Skeletal muscle cell (primary cell): ENCODE measurements around the gene PAFAH1B2.

ENCODE experiments used
- DNase-seq: peaks from one replicate; pipeline ENCODE4 v3.0.0-alpha.2; 2010; ENCODE audit warnings: low read depth
- H3K4me3 ChIP-seq: 2 replicates; pipeline ENCODE4 v1.5.1; 2011; ENCODE audit warnings: low read depth, mild to moderate bottlenecking, control low read depth, low read length, moderate library complexity

PAFAH1B2 gene

GRCh38 chr11:117214404-117215110 is 70.5 kb downstream of the PAFAH1B2 start:
- DNase-seq: no peak
- H3K4me3 ChIP-seq: no peak overlapping the region

DNA sequence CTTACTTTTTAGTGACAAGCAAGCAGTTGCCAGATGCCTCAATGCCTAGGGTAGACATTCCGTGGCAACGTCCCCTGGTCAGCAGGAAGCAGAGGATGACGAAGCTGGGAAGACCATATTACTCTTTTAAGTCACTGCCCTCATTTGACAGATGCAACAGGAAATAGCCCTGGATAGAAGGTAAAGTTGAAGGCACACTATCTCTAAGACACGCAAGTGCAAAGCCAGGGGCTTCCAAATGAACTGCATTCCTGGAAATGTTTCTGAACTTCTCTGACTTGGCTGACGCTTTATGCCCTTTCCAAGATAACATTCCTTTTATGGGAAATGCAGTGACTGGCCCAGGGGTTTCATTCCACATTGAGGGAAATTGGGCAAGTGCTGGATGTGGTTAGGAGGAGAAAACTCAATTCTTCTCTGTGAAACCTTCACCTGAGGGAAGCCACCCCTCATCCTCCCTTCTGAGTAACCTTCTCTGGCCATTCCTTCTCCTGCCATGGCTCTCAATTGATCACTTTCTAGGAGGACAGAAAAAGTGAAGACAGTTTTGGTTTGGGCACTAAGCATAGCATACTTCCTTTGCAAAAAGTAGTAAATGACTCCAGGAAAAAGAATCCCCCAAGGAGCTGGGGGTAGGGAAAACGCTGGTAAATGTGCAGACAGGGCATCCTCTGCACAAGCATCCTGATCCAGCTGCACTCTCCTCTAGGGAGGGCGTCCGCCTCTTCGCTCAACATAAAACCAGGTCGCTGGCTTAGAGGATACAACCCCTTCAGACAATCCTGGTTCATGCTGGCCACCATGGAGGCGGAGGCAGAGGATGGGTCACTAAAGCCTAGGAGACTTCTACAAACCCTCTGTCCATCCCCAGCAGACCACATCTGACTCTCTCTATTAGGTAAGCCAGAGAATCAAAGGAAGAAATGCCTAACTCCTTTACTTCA is 73.3 kb downstream of the PAFAH1B2 start:
- no peak overlapping the region for H3K4me3 ChIP-seq
- no peak for DNase-seq

DNA sequence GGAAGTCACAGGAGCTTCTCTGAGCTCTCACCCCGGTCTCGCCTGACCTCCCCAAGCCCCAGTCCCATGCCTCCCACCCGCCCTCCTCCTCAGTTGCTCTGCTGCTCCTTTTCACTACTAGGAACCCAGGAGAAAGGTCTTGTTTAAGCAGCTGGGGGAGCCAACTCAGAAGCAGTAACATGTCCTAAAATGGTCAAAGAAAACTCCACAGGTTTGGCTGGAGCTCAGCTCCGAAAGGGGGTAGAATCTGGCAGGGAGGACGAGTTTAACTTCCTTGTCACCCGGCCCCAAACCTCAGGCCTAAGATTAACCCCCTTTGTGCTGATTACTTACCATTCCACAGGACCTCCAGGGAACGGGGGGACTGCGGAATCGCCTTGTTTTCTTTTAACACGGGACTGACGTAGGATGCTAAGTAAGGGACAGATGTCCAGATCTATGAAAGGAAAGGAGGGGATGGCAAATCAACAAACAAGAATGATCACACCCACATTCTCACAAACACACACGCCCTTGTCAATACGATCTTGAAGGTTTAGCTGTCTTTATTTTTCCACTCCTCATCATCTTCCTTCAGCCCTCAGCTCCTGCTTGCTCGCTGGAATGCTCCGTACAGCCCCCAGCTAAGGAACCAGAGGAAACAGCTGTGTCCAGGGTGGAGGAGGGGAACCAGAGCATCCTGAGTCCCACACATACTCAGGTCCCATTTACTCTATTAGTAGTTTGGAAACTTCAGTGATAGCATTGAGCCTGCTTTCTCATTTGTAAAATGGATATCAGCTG is 74.2 kb downstream of the PAFAH1B2 start:
- no peak for DNase-seq
- no peak overlapping the region for H3K4me3 ChIP-seq

DNA sequence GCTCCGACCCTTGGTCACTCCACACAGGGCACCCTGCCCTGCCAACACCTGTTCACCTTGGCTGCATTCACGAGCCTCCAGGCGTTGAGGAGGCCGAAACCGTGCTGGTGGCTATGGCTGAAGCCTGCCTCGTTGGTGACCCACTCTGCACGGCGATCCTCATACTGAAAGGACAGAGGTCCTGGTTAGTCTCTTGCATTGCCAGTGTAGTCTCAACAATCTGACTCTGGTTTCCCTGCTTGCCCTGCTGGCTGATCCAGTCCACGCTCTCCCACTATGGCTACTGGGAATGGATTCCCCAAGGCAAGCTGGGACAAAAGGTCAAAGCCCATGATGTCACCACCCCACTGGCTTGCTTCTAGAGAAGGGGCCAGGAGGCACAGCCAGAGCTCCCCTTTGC is 74.9 kb downstream of the PAFAH1B2 start:
- H3K4me3 ChIP-seq: no peak overlapping the region
- DNase-seq: no peak

GRCh38 chr11:117219455-117219854 is 75.4 kb downstream of the PAFAH1B2 start:
- H3K4me3 ChIP-seq: no peak overlapping the region
- no peak for DNase-seq

GRCh38 chr11:117219995-117220394 is 75.9 kb downstream of the PAFAH1B2 start:
- no peak overlapping the region for H3K4me3 ChIP-seq
- DNase-seq: no peak

- no peak overlapping the region for H3K4me3 ChIP-seq
Observed at GRCh38 chr11:117220568-117220967, 76.5 kb downstream of the PAFAH1B2 start.

GRCh38 chr11:117220999-117221774 is 77.1 kb downstream of the PAFAH1B2 start:
- H3K4me3 ChIP-seq: no peak overlapping the region
- no peak for DNase-seq

More at GRCh38 chr11:117220568-117220967, 76.5 kb downstream of the PAFAH1B2 start:
- no peak for DNase-seq

DNA sequence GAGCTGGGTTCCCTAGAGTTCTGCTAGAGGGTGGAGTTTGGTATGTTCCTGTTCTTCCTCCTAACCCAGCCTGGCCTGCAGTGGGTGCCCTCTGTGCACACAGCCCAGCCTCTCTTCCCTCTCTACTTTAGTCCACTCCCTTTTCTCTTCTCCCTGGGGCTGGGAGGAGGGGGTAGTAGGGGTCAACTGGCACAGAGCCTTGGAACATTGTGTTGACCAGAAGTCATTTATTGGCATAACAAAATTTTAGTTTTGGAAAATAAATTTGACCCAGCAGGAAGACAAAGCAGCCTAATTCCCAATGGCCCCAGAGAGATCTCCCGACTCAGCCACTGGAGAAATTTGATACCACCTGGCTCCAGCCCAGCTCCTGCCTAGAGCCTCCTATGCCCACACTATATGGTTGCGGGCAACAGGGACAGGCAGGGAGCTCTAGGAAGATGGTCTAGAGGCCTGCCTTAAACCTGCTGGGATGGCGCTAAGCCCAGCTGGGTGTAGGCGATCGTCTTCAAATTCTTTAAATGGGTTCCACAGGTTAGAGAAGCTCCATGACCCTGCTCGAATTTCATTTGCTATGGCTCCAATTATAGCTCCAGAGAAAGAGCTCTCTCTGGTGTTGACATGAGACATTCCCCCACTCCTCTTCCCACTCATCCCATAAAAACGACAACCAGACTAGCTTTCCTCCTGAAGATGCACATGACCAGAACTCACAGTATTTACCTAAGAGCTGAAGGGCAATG is 77.9 kb downstream of the PAFAH1B2 start:
- DNase-seq: peak; percentile 56
- H3K4me3 ChIP-seq: no peak overlapping the region

GRCh38 chr11:117222991-117223740 is 79.1 kb downstream of the PAFAH1B2 start:
- H3K4me3 ChIP-seq: no peak overlapping the region
- DNase-seq: no peak

DNA sequence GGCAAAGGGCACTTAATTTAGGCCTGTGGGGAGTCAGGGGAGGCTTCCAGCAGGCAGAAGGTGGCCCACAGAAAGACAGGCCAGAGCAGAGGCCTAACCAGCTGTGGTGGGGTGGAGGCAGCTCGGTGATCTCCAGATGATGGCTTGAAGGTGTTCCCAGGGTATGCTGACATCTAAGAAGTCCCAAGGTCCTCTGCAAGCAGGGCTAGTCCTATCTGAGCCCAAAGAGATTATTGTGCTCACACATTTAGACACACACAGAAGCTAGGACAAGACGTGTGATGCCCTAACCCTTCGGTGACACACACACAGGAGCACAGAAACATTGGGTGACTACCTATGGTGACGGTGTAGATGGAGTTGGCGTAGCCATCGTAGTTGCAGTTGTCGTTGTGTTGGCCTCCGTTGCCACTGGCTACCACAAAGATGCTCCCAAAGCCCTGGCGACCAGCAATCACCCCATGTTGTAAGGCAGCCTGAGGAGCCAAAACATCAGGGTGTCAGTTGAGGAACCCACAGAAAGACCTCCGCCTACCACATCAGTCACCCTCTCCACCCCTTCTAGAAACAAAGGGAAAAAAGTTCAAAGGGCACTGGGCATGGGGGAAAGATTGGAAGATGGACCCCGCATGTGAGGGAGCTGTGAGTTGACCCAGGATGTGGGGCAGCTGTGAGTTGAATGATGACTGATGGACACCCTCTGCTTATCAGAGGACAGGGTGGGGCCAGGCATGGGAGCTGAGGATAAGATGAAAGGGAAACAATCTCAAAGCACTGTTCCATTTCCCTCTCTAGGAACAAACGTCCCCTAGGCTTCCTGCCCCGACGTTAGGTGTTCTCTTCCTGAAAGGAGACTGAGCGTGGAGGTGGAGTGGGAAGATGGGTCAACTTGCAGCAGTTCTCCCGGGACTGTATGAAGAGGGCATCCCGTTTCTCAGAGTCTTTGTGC is 79.9 kb downstream of the PAFAH1B2 start:
- DNase-seq: no peak
- no peak overlapping the region for H3K4me3 ChIP-seq

GRCh38 chr11:117225553-117226170 is 81.6 kb downstream of the PAFAH1B2 start:
- DNase-seq: no peak
- H3K4me3 ChIP-seq: no peak overlapping the region
